HCT116 (cell line): ENCODE measurements around the gene AGTRAP. TPM values are rescaled to one million over a fixed set of nuclear protein-coding genes. Genes with fewer than 3 reads are reported as not detected.

Experiments
- ATAC-seq: fragments of 200-7000 bp; cut with Tn5 transposase; 2 replicates; pipeline ENCODE4 v1.9.1; 2020; ENCODE audit warnings: mild to moderate bottlenecking, moderate library complexity
- BruUV-seq: library from RNA; stranded (reverse); fragments of 400-500 nt; replicated peaks from 2 replicates; lab custom pipeline; 2021; lab: Mats Ljungman, UMichigan
- CTCF ChIA-PET: fragments of 300-600 bp; sonication (Branson Sonifier 250); formaldehyde crosslinking; loops from one replicate; lab custom pipeline; 2021; ENCODE audit warnings: antibody characterized with exemption; lab: Charles Lee
- POLR2A ChIA-PET: fragments of 300-600, 350-600 bp; sonication (Branson Sonifier 250); formaldehyde crosslinking; loops from one replicate; lab custom pipeline; 2021; ENCODE audit warnings: antibody characterized with exemption; lab: Charles Lee
- RAD21 ChIA-PET, 2 experiments: fragments of 300-600 bp; sonication (Branson Sonifier 250); formaldehyde crosslinking; loops; one replicate each; lab custom pipeline; 2023; ENCODE audit warnings: low total read pairs in 2 of 2; ENCODE audit not compliant: uncharacterized antibody in 2 of 2, unreplicated experiment in 2 of 2, low non-redundant PET in 1 of 2; lab: Charles Lee
- DNase-seq: peaks from one replicate; pipeline ENCODE4 v3.0.0-alpha.2; 2010; ENCODE audit warnings: low read depth, low spot score
- H2AFZ ChIP-seq: fragments of 200-600 bp; shearing (Covaris generic), sonication (generic); 2 replicates; pipeline ENCODE4 v1.6.1; 2017; ENCODE audit warnings: low read depth, mixed run types, mixed read lengths, antibody characterized with exemption, low read length; ENCODE audit not compliant: poor library complexity, severe bottlenecking
- H3K27ac ChIP-seq: 2 replicates; pipeline ENCODE4 v1.5.1; 2012; ENCODE audit warnings: low read depth, low read length
- H3K27me3 ChIP-seq: fragments of 200-600 bp; sonication (generic); 2 replicates; pipeline ENCODE4 v1.6.1; 2016; ENCODE audit warnings: mixed run types, low read length, mixed read lengths; ENCODE audit not compliant: insufficient read depth
- H3K36me3 ChIP-seq, 2 experiments: fragments of 200-500 bp in 1 of 2; fragments of 200-600 bp in 1 of 2; sonication (Bioruptor generic) in 1 of 2; sonication (generic) in 1 of 2; 2 replicates each; pipeline versions ENCODE4 v1.5.1 to v1.6.1; 2014 to 2016; ENCODE audit warnings: low read length in 2 of 2, inconsistent platforms in 1 of 2, mixed read lengths in 1 of 2, mixed run types in 1 of 2; ENCODE audit not compliant: insufficient read depth in 2 of 2, control insufficient read depth in 1 of 2
- H3K4me1 ChIP-seq, 2 experiments: fragments of 200-600 bp in 1 of 2; sonication (generic) in 1 of 2; 2 replicates each; pipeline versions ENCODE4 v1.5.1 to v1.6.1; 2012 to 2017; ENCODE audit warnings: low read length in 2 of 2, inconsistent platforms in 1 of 2, mild to moderate bottlenecking in 1 of 2, mixed read lengths in 1 of 2, mixed run types in 1 of 2, moderate library complexity in 1 of 2; ENCODE audit not compliant: insufficient read depth in 2 of 2, control insufficient read depth in 1 of 2
- H3K4me2 ChIP-seq: fragments of 200-600 bp; sonication (generic); 2 replicates; pipeline ENCODE4 v1.6.1; 2017; ENCODE audit warnings: mixed run types, low read length, mixed read lengths
- H3K4me3 ChIP-seq, 2 experiments: fragments of 200-600 bp in 1 of 2; sonication (generic) in 1 of 2; replicated peaks in 1 of 2; 2 replicates each; pipeline ENCODE4 v1.5.1; 2011 to 2016; ENCODE audit warnings: low read length in 2 of 2, control low read depth in 1 of 2, low read depth in 1 of 2, mild to moderate bottlenecking in 1 of 2, mixed read lengths in 1 of 2, mixed run types in 1 of 2
- H3K79me2 ChIP-seq: fragments of 200-600 bp; sonication (generic); 2 replicates; pipeline ENCODE4 v1.6.1; 2017; ENCODE audit warnings: mild to moderate bottlenecking, mixed run types, low read length, moderate library complexity, mixed read lengths; ENCODE audit not compliant: insufficient read depth
- H3K9ac ChIP-seq: fragments of 200-600 bp; sonication (generic); 2 replicates; pipeline ENCODE4 v1.6.1; 2016; ENCODE audit warnings: low read length, mixed read lengths
- H3K9me2 ChIP-seq: fragments of 200-600 bp; sonication (generic), shearing (Covaris generic); 2 replicates; pipeline ENCODE4 v1.6.1; 2017; ENCODE audit warnings: mixed run types, mild to moderate bottlenecking, moderate library complexity; ENCODE audit not compliant: insufficient read depth
- H3K9me3 ChIP-seq, 2 experiments: fragments of 200-500 bp in 1 of 2; fragments of 200-600 bp in 1 of 2; sonication (Bioruptor generic) in 1 of 2; sonication (generic) in 1 of 2; 2 replicates each; pipeline ENCODE4 v1.6.1; 2014 to 2017; ENCODE audit warnings: low read length in 2 of 2, mixed read lengths in 2 of 2, inconsistent platforms in 1 of 2, low read depth in 1 of 2, mild to moderate bottlenecking in 1 of 2, mixed run types in 1 of 2, moderate library complexity in 1 of 2; ENCODE audit not compliant: control insufficient read depth in 1 of 2, insufficient read depth in 1 of 2
- H4K20me1 ChIP-seq: fragments of 200-600 bp; sonication (generic), shearing (Covaris generic); 2 replicates; pipeline ENCODE4 v1.6.1; 2017; ENCODE audit warnings: mixed run types, mild to moderate bottlenecking, moderate library complexity; ENCODE audit not compliant: insufficient read depth
- CEBPB ChIP-seq: IDR thresholded peaks from 2 replicates; pipeline ENCODE4 v1.6.1; 2012; ENCODE audit warnings: low read depth
- EGR1 ChIP-seq: IDR thresholded peaks from 2 replicates; pipeline ENCODE4 v1.6.1; 2012; ENCODE audit warnings: low read depth
- EZH2 ChIP-seq: fragments of 200-600 bp; sonication (generic); IDR thresholded peaks from 2 replicates; pipeline ENCODE4 v1.6.1; 2017; ENCODE audit warnings: antibody characterized with exemption, mixed run types
- EZH2phosphoT487 ChIP-seq: fragments of 200-600 bp; IDR thresholded peaks from 2 replicates; pipeline ENCODE4 v1.6.1; 2018; ENCODE audit warnings: antibody characterized with exemption, borderline replicate concordance
- POLR2A ChIP-seq: IDR thresholded peaks from 2 replicates; pipeline ENCODE4 v1.7.0; 2011; ENCODE audit warnings: borderline replicate concordance; ENCODE audit not compliant: insufficient read depth, insufficient read length; ENCODE audit errors: extremely low read depth
- POLR2AphosphoS5 ChIP-seq: IDR thresholded peaks from 2 replicates; pipeline ENCODE4 v1.6.1; 2011; ENCODE audit warnings: mild to moderate bottlenecking, low read depth, low read length, moderate library complexity
- RAD21 ChIP-seq: IDR thresholded peaks from 2 replicates; pipeline ENCODE4 v1.6.1; 2012; ENCODE audit warnings: low read depth, mild to moderate bottlenecking
- SP1 ChIP-seq: IDR thresholded peaks from 2 replicates; pipeline ENCODE4 v1.6.1; 2012; ENCODE audit warnings: low read depth
- SRF ChIP-seq: IDR thresholded peaks from 2 replicates; pipeline ENCODE4 v1.6.1; 2012; ENCODE audit warnings: low read depth
- TCF7L2 ChIP-seq: IDR thresholded peaks from 2 replicates; pipeline ENCODE4 v1.7.0; 2011; ENCODE audit warnings: borderline replicate concordance, inconsistent platforms; ENCODE audit not compliant: insufficient read depth, insufficient read length; ENCODE audit errors: extremely low read depth
- YY1 ChIP-seq: IDR thresholded peaks from 2 replicates; pipeline ENCODE4 v1.6.1; 2011; ENCODE audit warnings: low read length, low read depth, moderate library complexity, mild to moderate bottlenecking; ENCODE audit not compliant: insufficient replicate concordance; ENCODE audit errors: extremely low read depth
- ZFX ChIP-seq: fragments of 450-650 bp; IDR thresholded peaks from 2 replicates; pipeline ENCODE4 v1.6.1; 2017
- ZNF274 ChIP-seq: fragments of 200-500 bp; sonication (Bioruptor generic); IDR thresholded peaks from 2 replicates; pipeline ENCODE4 v1.6.1; 2014; ENCODE audit warnings: mild to moderate bottlenecking, low read depth, low read length, inconsistent platforms
- intact Hi-C: fragments of 100-400 bp; cut with micrococcal nuclease; formaldehyde crosslinking; loops from 2 replicates; pipeline ENCODE4 v1.10.0; 2022
- total RNA-seq: library from RNA; stranded (reverse); gene quantifications from one replicate; pipeline ENCODE4 v1.2.1, GENCODE V29; 2021; ENCODE audit not compliant: unreplicated experiment
- TF ChIP-seq, protein P1 (sequence below), 3 experiments: fragments of 200-600 bp in 1 of 3; sonication (generic) in 1 of 3; IDR thresholded peaks in 2 of 3; conservative IDR thresholded peaks in 1 of 3; 2 replicates each; pipeline ENCODE4 v1.5.1; 2012 to 2017; ENCODE audit warnings: low read depth in 2 of 3, low read length in 2 of 3, antibody characterized with exemption in 1 of 3, borderline replicate concordance in 1 of 3, control low read depth in 1 of 3, mild to moderate bottlenecking in 1 of 3, mixed read lengths in 1 of 3, mixed run types in 1 of 3, moderate library complexity in 1 of 3; ENCODE audit not compliant: insufficient read depth in 1 of 3
- TF ChIP-seq, protein P2 (sequence below): IDR thresholded peaks from 2 replicates; pipeline ENCODE4 v1.6.1; 2012; ENCODE audit warnings: low read depth
- TF ChIP-seq, protein P3 (sequence below): IDR thresholded peaks from 2 replicates; pipeline ENCODE4 v1.6.1; 2012
- TF ChIP-seq, protein P4 (sequence below): IDR thresholded peaks from 2 replicates; pipeline ENCODE4 v1.6.1; 2012
- TF ChIP-seq, protein P5 (sequence below): IDR thresholded peaks from 2 replicates; pipeline ENCODE4 v1.6.1; 2011; ENCODE audit warnings: mild to moderate bottlenecking, low read length, moderate library complexity; ENCODE audit not compliant: insufficient replicate concordance; ENCODE audit errors: extremely low read depth

Gene AGTRAP
- total RNA-seq, 1 experiment from 2014 or later = 49.0 TPM

DNA sequence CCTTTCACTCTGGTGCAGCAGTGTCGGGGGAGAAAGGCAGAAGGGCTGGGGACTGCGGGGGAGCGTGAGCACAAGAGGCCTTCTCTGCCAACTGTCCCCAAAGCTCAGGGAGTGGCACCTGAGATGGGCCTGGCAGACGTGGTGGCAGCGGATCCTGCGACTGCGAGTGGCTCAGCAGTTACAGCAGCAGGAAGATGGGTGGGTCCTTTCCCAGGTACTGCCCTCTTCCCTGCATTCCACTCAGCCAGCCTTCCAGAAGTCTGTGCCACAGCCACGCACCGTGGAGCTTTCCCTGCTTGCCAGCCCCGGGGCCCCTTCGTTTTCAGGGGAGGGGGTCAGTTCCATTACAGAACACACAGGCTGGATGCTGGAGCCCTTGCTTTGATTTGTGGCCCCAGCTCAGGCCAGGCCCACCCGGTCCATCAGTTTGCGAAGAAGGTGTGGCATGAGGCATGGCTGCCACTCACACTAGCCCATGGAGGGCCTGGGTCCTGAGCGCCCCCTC, 52.7 kb downstream of the AGTRAP start:
- POLR2A ChIA-PET = no interaction called here
- Histone ChIP-seq H3K36me3 (no peaks in the 10 kb centered on the region), H3K9me3 (no peaks in the 10 kb centered on the region), H2AFZ (no peak overlapping the region), H3K9me2 (no peaks in the 10 kb centered on the region), H3K9ac (no peak overlapping the region), H3K27ac (no peak overlapping the region)
- BruUV-seq = no TSS peak
- intact Hi-C loops = no loop called here
- TF ChIP-seq EZH2 (no peak), TCF7L2 (no peak), ZNF274 (no peak), EGR1 (no peak), CEBPB (no peak), SP1 (no peak), POLR2AphosphoS5 (no peak), POLR2A (no peak), ZFX (no peak), RAD21 (no peak), SRF (no peak), YY1 (no peak), EZH2phosphoT487 (no peak)
- TF ChIP-seq, protein P1, sequence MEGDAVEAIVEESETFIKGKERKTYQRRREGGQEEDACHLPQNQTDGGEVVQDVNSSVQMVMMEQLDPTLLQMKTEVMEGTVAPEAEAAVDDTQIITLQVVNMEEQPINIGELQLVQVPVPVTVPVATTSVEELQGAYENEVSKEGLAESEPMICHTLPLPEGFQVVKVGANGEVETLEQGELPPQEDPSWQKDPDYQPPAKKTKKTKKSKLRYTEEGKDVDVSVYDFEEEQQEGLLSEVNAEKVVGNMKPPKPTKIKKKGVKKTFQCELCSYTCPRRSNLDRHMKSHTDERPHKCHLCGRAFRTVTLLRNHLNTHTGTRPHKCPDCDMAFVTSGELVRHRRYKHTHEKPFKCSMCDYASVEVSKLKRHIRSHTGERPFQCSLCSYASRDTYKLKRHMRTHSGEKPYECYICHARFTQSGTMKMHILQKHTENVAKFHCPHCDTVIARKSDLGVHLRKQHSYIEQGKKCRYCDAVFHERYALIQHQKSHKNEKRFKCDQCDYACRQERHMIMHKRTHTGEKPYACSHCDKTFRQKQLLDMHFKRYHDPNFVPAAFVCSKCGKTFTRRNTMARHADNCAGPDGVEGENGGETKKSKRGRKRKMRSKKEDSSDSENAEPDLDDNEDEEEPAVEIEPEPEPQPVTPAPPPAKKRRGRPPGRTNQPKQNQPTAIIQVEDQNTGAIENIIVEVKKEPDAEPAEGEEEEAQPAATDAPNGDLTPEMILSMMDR (IDR thresholded peaks at IDR 0.05 in 2 of 3, conservative IDR thresholded peaks at IDR 0.05 in 1 of 3; ENCODE audit: borderline replicate concordance in 1 of 3, insufficient read depth in 1 of 3, low read depth in 2 of 3, low read length in 2 of 3) = no peak
- TF ChIP-seq, protein P2, sequence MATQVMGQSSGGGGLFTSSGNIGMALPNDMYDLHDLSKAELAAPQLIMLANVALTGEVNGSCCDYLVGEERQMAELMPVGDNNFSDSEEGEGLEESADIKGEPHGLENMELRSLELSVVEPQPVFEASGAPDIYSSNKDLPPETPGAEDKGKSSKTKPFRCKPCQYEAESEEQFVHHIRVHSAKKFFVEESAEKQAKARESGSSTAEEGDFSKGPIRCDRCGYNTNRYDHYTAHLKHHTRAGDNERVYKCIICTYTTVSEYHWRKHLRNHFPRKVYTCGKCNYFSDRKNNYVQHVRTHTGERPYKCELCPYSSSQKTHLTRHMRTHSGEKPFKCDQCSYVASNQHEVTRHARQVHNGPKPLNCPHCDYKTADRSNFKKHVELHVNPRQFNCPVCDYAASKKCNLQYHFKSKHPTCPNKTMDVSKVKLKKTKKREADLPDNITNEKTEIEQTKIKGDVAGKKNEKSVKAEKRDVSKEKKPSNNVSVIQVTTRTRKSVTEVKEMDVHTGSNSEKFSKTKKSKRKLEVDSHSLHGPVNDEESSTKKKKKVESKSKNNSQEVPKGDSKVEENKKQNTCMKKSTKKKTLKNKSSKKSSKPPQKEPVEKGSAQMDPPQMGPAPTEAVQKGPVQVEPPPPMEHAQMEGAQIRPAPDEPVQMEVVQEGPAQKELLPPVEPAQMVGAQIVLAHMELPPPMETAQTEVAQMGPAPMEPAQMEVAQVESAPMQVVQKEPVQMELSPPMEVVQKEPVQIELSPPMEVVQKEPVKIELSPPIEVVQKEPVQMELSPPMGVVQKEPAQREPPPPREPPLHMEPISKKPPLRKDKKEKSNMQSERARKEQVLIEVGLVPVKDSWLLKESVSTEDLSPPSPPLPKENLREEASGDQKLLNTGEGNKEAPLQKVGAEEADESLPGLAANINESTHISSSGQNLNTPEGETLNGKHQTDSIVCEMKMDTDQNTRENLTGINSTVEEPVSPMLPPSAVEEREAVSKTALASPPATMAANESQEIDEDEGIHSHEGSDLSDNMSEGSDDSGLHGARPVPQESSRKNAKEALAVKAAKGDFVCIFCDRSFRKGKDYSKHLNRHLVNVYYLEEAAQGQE = no peak
- TF ChIP-seq, protein P3, sequence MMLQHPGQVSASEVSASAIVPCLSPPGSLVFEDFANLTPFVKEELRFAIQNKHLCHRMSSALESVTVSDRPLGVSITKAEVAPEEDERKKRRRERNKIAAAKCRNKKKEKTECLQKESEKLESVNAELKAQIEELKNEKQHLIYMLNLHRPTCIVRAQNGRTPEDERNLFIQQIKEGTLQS = no peak
- TF ChIP-seq, protein P4, sequence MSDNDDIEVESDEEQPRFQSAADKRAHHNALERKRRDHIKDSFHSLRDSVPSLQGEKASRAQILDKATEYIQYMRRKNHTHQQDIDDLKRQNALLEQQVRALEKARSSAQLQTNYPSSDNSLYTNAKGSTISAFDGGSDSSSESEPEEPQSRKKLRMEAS = no peak
- TF ChIP-seq, protein P5, sequence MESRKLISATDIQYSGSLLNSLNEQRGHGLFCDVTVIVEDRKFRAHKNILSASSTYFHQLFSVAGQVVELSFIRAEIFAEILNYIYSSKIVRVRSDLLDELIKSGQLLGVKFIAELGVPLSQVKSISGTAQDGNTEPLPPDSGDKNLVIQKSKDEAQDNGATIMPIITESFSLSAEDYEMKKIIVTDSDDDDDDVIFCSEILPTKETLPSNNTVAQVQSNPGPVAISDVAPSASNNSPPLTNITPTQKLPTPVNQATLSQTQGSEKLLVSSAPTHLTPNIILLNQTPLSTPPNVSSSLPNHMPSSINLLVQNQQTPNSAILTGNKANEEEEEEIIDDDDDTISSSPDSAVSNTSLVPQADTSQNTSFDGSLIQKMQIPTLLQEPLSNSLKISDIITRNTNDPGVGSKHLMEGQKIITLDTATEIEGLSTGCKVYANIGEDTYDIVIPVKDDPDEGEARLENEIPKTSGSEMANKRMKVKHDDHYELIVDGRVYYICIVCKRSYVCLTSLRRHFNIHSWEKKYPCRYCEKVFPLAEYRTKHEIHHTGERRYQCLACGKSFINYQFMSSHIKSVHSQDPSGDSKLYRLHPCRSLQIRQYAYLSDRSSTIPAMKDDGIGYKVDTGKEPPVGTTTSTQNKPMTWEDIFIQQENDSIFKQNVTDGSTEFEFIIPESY = no peak
- TF ChIP-seq, all 23 proteins: peak for 0
- DNase-seq (no peak), ATAC-seq (no peak)
- H3K27me3 ChIP-seq = no peaks in the 10 kb centered on the region
- ChIA-PET CTCF (no interaction called here), RAD21 (no interaction called here)
- H3K4me1 ChIP-seq = peaks cover 37 to 74% of the 10 kb centered on the region in 2 experiments
- H4K20me1 ChIP-seq = no peaks in the 10 kb centered on the region
- no peak overlapping the region for H3K4me2 ChIP-seq
- no peaks in the 10 kb centered on the region for H3K79me2 ChIP-seq
- no peak overlapping the region for H3K4me3 ChIP-seq
